Osteocyte (in vitro differentiated cells): ENCODE measurements around the gene MYH7B. TPM values are rescaled to one million over a fixed set of nuclear protein-coding genes. Genes with fewer than 3 reads are reported as not detected.

ENCODE experiments used
- DNase-seq: peaks from one replicate; pipeline ENCODE4 v3.0.0; 2021; ENCODE audit warnings: mixed read lengths; ENCODE audit not compliant: unreplicated experiment; ENCODE audit errors: extremely low spot score
- H3K27ac Mint-ChIP-seq: one replicate; pipeline ENCODE4 v1.8.0; 2021; ENCODE audit warnings: mild to moderate bottlenecking, mixed read lengths; ENCODE audit not compliant: unreplicated experiment
- H3K27me3 Mint-ChIP-seq: one replicate; pipeline ENCODE4 v1.8.0; 2021; ENCODE audit warnings: mixed read lengths; ENCODE audit not compliant: unreplicated experiment
- H3K36me3 Mint-ChIP-seq: one replicate; pipeline ENCODE4 v1.8.0; 2021; ENCODE audit warnings: mixed read lengths; ENCODE audit not compliant: unreplicated experiment
- H3K4me1 Mint-ChIP-seq: one replicate; pipeline ENCODE4 v1.8.0; 2021; ENCODE audit warnings: mixed read lengths; ENCODE audit not compliant: unreplicated experiment
- H3K4me3 Mint-ChIP-seq: one replicate; pipeline ENCODE4 v1.8.0; 2021; ENCODE audit warnings: mild to moderate bottlenecking, moderate library complexity, mixed read lengths; ENCODE audit not compliant: unreplicated experiment
- H3K9me3 Mint-ChIP-seq: one replicate; pipeline ENCODE4 v1.8.0; 2021; ENCODE audit warnings: mixed read lengths; ENCODE audit not compliant: unreplicated experiment
- CTCF ChIP-seq: fragments of 200-600 bp; sonication (generic); IDR thresholded peaks from 2 replicates; pipeline ENCODE4 v1.5.0; 2021; ENCODE audit warnings: antibody characterized with exemption, mild to moderate bottlenecking, moderate library complexity
- total RNA-seq: library from RNA; stranded (reverse); gene quantifications from 2 replicates; pipeline ENCODE4 v1.2.1, GENCODE V29; 2021

The MYH7B gene
- total RNA-seq, 1 donor from 2014 or later: 0.86 TPM

GRCh38 chr20:34931771-34932170 is 23.9 kb upstream of the MYH7B start:
- TF ChIP-seq CTCF: no peak
- Mint-ChIP-seq H3K4me3 (no peak overlapping the region), H3K27ac (no peak overlapping the region), H3K4me1 (peaks cover 7% of the 10 kb centered on the region), H3K9me3 (no peaks in the 10 kb centered on the region), H3K36me3 (peaks cover 41% of the 10 kb centered on the region), H3K27me3 (no peaks in the 10 kb centered on the region)
- DNase-seq: no peak

GRCh38 chr20:34938466-34939163 is 17.1 kb upstream of the MYH7B start:
- H3K27me3 Mint-ChIP-seq: no peaks in the 10 kb centered on the region
- DNase-seq: no peak
- H3K36me3 Mint-ChIP-seq: peaks cover 32% of the 10 kb centered on the region
- H3K9me3 Mint-ChIP-seq: no peaks in the 10 kb centered on the region
- no peak overlapping the region for H3K27ac Mint-ChIP-seq
- no peak overlapping the region for H3K4me3 Mint-ChIP-seq
- H3K4me1 Mint-ChIP-seq: no peaks in the 10 kb centered on the region
- no peak for TF ChIP-seq CTCF

GRCh38 chr20:34940081-34940481 is 15.6 kb upstream of the MYH7B start:
- TF ChIP-seq CTCF: no peak
- no peak for DNase-seq
- H3K27me3 Mint-ChIP-seq: no peaks in the 10 kb centered on the region
- H3K9me3 Mint-ChIP-seq: no peaks in the 10 kb centered on the region
- no peaks in the 10 kb centered on the region for H3K4me1 Mint-ChIP-seq
- H3K27ac Mint-ChIP-seq: no peak overlapping the region
- peaks cover 34% of the 10 kb centered on the region for H3K36me3 Mint-ChIP-seq
- H3K4me3 Mint-ChIP-seq: no peak overlapping the region

GRCh38 chr20:34941226-34941625 is 14.4 kb upstream of the MYH7B start:
- no peaks in the 10 kb centered on the region for H3K9me3 Mint-ChIP-seq
- H3K27ac Mint-ChIP-seq: no peak overlapping the region
- no peak for DNase-seq
- H3K4me3 Mint-ChIP-seq: no peak overlapping the region
- no peaks in the 10 kb centered on the region for H3K4me1 Mint-ChIP-seq
- no peak for TF ChIP-seq CTCF
- peaks cover 30% of the 10 kb centered on the region for H3K36me3 Mint-ChIP-seq
- no peaks in the 10 kb centered on the region for H3K27me3 Mint-ChIP-seq

- DNase-seq: no peak
- Mint-ChIP-seq H3K36me3 (peaks cover 30% of the 10 kb centered on the region), H3K9me3 (no peaks in the 10 kb centered on the region), H3K27me3 (no peaks in the 10 kb centered on the region), H3K4me1 (no peaks in the 10 kb centered on the region), H3K27ac (no peak overlapping the region), H3K4me3 (no peak overlapping the region)
- no peak for TF ChIP-seq CTCF
Measured at GRCh38 chr20:34942301-34942700, 13.4 kb upstream of the MYH7B start.
